Skeletal muscle tissue (tissue), 4 donors: ENCODE measurements around the gene NIPA2. TPM values are rescaled to one million over a fixed set of nuclear protein-coding genes. Genes with fewer than 3 reads are reported as not detected.

ENCODE experiments used
- H3K27ac ChIP-seq: one replicate; pipeline ENCODE4 v1.7.0; 2013; ENCODE audit warnings: mild to moderate bottlenecking, low read depth, low read length, inconsistent platforms
- H3K27me3 ChIP-seq, 3 donors: one replicate each; pipeline ENCODE4 v1.7.0; 2013; ENCODE audit warnings: low read length in 3 of 3; ENCODE audit not compliant: control insufficient read depth in 3 of 3, insufficient read depth in 3 of 3
- H3K36me3 ChIP-seq, 3 donors: one replicate each; pipeline ENCODE4 v1.7.0; 2013; ENCODE audit warnings: low read length in 3 of 3; ENCODE audit not compliant: control insufficient read depth in 3 of 3, insufficient read depth in 3 of 3
- H3K4me1 ChIP-seq, 3 donors: one replicate each; pipeline ENCODE4 v1.7.0; 2013; ENCODE audit warnings: low read length in 3 of 3, mild to moderate bottlenecking in 3 of 3; ENCODE audit not compliant: control insufficient read depth in 3 of 3, insufficient read depth in 3 of 3
- H3K4me3 ChIP-seq, 3 donors: one replicate each; pipeline ENCODE4 v1.7.0; 2013; ENCODE audit warnings: low read length in 3 of 3
- H3K9ac ChIP-seq, 3 donors: one replicate each; pipeline ENCODE4 v1.7.0; 2013; ENCODE audit warnings: low read length in 3 of 3, mild to moderate bottlenecking in 3 of 3, moderate library complexity in 2 of 3, low read depth in 1 of 3
- H3K9me3 ChIP-seq, 3 donors: one replicate each; pipeline ENCODE4 v1.7.0; 2013; ENCODE audit warnings: low read length in 3 of 3; ENCODE audit not compliant: control insufficient read depth in 3 of 3
- total RNA-seq: library from RNA; depleted of rRNA; stranded (reverse); fragments of >200 nt; gene quantifications from one replicate; pipeline ENCODE4 v1.2.3, GENCODE V29; 2014
- donor health status: Osteomylitis.

NIPA2 gene
- total RNA-seq, 1 donor from 2014 or later: 32.4 TPM

GRCh38 chr15:22883196-22883595 is 44.7 kb downstream of the NIPA2 start:
- peaks cover 25 to 35% (median 27%) of the 10 kb centered on the region in 3 donors for H3K36me3 ChIP-seq

GRCh38 chr15:22884344-22884743 is 45.9 kb downstream of the NIPA2 start:
- H3K36me3 ChIP-seq: peaks cover 24 to 34% (median 25%) of the 10 kb centered on the region in 3 donors
- H3K27me3 ChIP-seq: no peaks in the 10 kb centered on the region
- no peaks in the 10 kb centered on the region for H3K9me3 ChIP-seq
- H3K4me3 ChIP-seq: no peak overlapping the region
- H3K27ac ChIP-seq: no peak overlapping the region
- H3K9ac ChIP-seq: no peak overlapping the region
- peaks cover 4% of the 10 kb centered on the region in 3 donors for H3K4me1 ChIP-seq

More at GRCh38 chr15:22883196-22883595, 44.7 kb downstream of the NIPA2 start:
- no peak overlapping the region for H3K4me3 ChIP-seq
- peaks cover 4% of the 10 kb centered on the region in 3 donors for H3K4me1 ChIP-seq
- no peaks in the 10 kb centered on the region for H3K9me3 ChIP-seq
- H3K9ac ChIP-seq: no peak overlapping the region
- H3K27ac ChIP-seq: no peak overlapping the region
- no peaks in the 10 kb centered on the region for H3K27me3 ChIP-seq

GRCh38 chr15:22885120-22885519 is 46.7 kb downstream of the NIPA2 start:
- Histone ChIP-seq H3K36me3 (peaks cover 23 to 32% (median 25%) of the 10 kb centered on the region in 3 donors), H3K4me3 (no peak overlapping the region), H3K9me3 (no peaks in the 10 kb centered on the region), H3K4me1 (peaks cover 4% of the 10 kb centered on the region in 3 donors), H3K27ac (no peak overlapping the region), H3K9ac (no peak overlapping the region), H3K27me3 (no peaks in the 10 kb centered on the region)

- Histone ChIP-seq H3K36me3 (peaks cover 9 to 20% (median 15%) of the 10 kb centered on the region in 3 donors), H3K27ac (peak overlapping the region; percentile 28), H3K4me1 (peaks cover 4% of the 10 kb centered on the region in 3 donors), H3K4me3 (no peak overlapping the region), H3K9me3 (no peaks in the 10 kb centered on the region), H3K27me3 (no peaks in the 10 kb centered on the region), H3K9ac (no peak overlapping the region)
These were observed 48.9 kb downstream of the NIPA2 start for GRCh38 chr15:22887157-22887951.

GRCh38 chr15:22888120-22888859 is 49.8 kb downstream of the NIPA2 start:
- peaks cover 4% of the 10 kb centered on the region in 3 donors for H3K4me1 ChIP-seq
- no peak overlapping the region for H3K9ac ChIP-seq
- no peaks in the 10 kb centered on the region for H3K27me3 ChIP-seq
- H3K9me3 ChIP-seq: no peaks in the 10 kb centered on the region
- H3K27ac ChIP-seq: peak overlapping the region; percentile 28
- H3K36me3 ChIP-seq: peaks cover 9 to 17% (median 10%) of the 10 kb centered on the region in 3 donors
- no peak overlapping the region for H3K4me3 ChIP-seq

GRCh38 chr15:22889146-22889818 is 50.8 kb downstream of the NIPA2 start:
- Histone ChIP-seq H3K4me1 (peaks cover 4% of the 10 kb centered on the region in 3 donors), H3K27me3 (no peaks in the 10 kb centered on the region), H3K9me3 (no peaks in the 10 kb centered on the region), H3K9ac (no peak overlapping the region), H3K4me3 (no peak overlapping the region), H3K27ac (no peak overlapping the region), H3K36me3 (peaks cover 14 to 21% (median 15%) of the 10 kb centered on the region in 3 donors)

GRCh38 chr15:22890296-22890695 is 51.8 kb downstream of the NIPA2 start:
- Histone ChIP-seq H3K27ac (no peak overlapping the region), H3K9me3 (no peaks in the 10 kb centered on the region), H3K4me1 (peaks cover 4% of the 10 kb centered on the region in 3 donors), H3K9ac (no peak overlapping the region), H3K4me3 (no peak overlapping the region), H3K27me3 (no peaks in the 10 kb centered on the region), H3K36me3 (peaks cover 14 to 21% (median 15%) of the 10 kb centered on the region in 3 donors)

- no peaks in the 10 kb centered on the region for H3K9me3 ChIP-seq
- H3K4me1 ChIP-seq: peaks cover 4% of the 10 kb centered on the region in 3 donors
- no peak overlapping the region for H3K9ac ChIP-seq
- no peak overlapping the region for H3K4me3 ChIP-seq
- no peaks in the 10 kb centered on the region for H3K27me3 ChIP-seq
- H3K36me3 ChIP-seq: peaks cover 15 to 27% (median 18%) of the 10 kb centered on the region in 3 donors
- H3K27ac ChIP-seq: no peak overlapping the region
These were observed 53.2 kb downstream of the NIPA2 start for GRCh38 chr15:22891426-22892210.

GRCh38 chr15:22892333-22892732 is 53.9 kb downstream of the NIPA2 start:
- peaks cover 15 to 27% (median 18%) of the 10 kb centered on the region in 3 donors for H3K36me3 ChIP-seq
- no peak overlapping the region for H3K4me3 ChIP-seq
- H3K27me3 ChIP-seq: no peaks in the 10 kb centered on the region
- no peak overlapping the region for H3K9ac ChIP-seq
- H3K9me3 ChIP-seq: no peaks in the 10 kb centered on the region
- H3K4me1 ChIP-seq: peaks cover 2 to 4% (median 3%) of the 10 kb centered on the region in 3 donors
- H3K27ac ChIP-seq: no peak overlapping the region
